ENCODE measurements around the gene ARRDC1.
A peak's percentile ranks its signal among the peaks of the same experiment; 100 is the strongest.

The ARRDC1 gene

DNA sequence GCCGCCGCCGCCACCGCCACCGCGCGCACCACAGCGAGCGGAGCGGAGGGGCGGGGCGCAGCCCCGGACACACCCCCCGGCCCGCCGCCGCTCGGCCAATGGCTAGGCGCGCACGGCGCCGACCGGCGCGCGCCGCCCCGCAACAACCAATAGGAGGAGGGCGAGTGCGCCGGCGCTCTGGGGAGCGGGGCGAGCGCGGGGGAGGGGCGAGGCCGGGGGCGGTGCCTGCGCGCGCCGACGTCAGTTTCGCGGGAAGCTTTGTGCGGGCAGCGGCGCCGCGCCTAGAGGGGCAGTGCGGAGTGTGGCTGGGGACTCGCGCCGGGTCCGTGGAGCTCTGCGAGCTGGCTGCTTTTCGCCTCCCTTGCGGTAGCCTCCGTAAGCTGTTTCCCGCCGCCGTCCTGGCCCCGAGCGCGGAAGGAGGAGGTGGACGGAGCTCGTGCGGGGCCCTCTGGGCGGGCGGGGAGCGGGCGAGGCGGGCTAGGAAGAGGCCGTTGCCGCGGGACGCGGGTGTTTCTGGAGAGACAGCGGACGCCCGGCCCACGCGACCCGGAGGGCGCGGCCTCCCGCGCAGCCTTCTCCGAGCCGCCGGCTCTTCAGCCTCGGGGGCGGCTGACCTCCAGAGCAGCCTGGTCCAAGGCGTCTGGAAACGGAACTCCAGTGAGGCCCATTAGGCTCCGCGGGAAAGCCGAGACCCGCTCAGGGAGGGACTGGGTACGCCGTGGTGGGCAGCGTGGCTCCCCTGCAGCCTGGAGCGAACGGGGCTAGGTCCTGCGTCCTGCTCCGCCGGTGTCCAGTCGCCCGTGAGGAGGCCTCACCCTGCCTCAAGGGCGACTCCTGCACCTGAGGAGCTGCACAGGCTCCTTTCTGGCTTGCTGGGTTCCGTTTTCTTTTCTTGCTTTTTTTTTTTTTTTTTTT, 14.8 kb upstream of the ARRDC1 start, which contains the start of gene ZMYND19 (continued):
- TF ChIP-seq ZNF433 (tag by site-specific recombination; IDR thresholded peaks at IDR 0.05; ENCODE audit: low read depth) (no peak), ZNF174 (tag by site-specific recombination; IDR thresholded peaks at IDR 0.05) (no peak), ZNF629 (tag by site-specific recombination; IDR thresholded peaks at IDR 0.05) (0 out of 2 replicates have a peak, but pooled peaks have one; percentile 14), ZNF514 (tag by site-specific recombination; IDR thresholded peaks at IDR 0.05) (no peak), ZNF292 (tag by site-specific recombination; IDR thresholded peaks at IDR 0.05; ENCODE audit: borderline replicate concordance, low read depth) (no peak), ZNF202 (tag by site-specific recombination; IDR thresholded peaks at IDR 0.05; ENCODE audit: borderline replicate concordance) (no peak), ZNF48 (tag by site-specific recombination; IDR thresholded peaks at IDR 0.05) (no peak), ZNF155 (tag by site-specific recombination; IDR thresholded peaks at IDR 0.05) (no peak), YY2 (tag by site-specific recombination; IDR thresholded peaks at IDR 0.05) (no peak), ZNF510 (tag by site-specific recombination; IDR thresholded peaks at IDR 0.05; ENCODE audit: insufficient replicate concordance) (no peak), ZNF391 (tag by site-specific recombination; IDR thresholded peaks at IDR 0.05; ENCODE audit: borderline replicate concordance, low read depth) (no peak), GFI1B (tag by site-specific recombination; IDR thresholded peaks at IDR 0.05) (no peak), ZNF138 (tag by site-specific recombination; IDR thresholded peaks at IDR 0.05; ENCODE audit: borderline replicate concordance) (no peak), ZNF311 (tag by site-specific recombination; IDR thresholded peaks at IDR 0.05; ENCODE audit: borderline replicate concordance) (no peak), GLIS2 (tag by site-specific recombination; IDR thresholded peaks at IDR 0.05) (peak; percentile 96), ZNF776 (tag by site-specific recombination; IDR thresholded peaks at IDR 0.05; ENCODE audit: borderline replicate concordance) (no peak), ZNF302 (tag by site-specific recombination; IDR thresholded peaks at IDR 0.05; ENCODE audit: low read depth) (no peak), ZNF548 (tag by site-specific recombination; IDR thresholded peaks at IDR 0.05) (no peak), ZNF561 (tag by site-specific recombination; IDR thresholded peaks at IDR 0.05; ENCODE audit: borderline replicate concordance) (no peak)
- TF ChIP-seq, protein P1, sequence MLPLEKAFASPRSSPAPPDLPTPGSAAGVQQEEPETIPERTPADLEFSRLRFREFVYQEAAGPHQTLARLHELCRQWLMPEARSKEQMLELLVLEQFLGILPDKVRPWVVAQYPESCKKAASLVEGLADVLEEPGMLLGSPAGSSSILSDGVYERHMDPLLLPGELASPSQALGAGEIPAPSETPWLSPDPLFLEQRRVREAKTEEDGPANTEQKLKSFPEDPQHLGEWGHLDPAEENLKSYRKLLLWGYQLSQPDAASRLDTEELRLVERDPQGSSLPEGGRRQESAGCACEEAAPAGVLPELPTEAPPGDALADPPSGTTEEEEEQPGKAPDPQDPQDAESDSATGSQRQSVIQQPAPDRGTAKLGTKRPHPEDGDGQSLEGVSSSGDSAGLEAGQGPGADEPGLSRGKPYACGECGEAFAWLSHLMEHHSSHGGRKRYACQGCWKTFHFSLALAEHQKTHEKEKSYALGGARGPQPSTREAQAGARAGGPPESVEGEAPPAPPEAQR (tag by site-specific recombination; IDR thresholded peaks at IDR 0.05), result no peak
- TF ChIP-seq, protein P2, sequence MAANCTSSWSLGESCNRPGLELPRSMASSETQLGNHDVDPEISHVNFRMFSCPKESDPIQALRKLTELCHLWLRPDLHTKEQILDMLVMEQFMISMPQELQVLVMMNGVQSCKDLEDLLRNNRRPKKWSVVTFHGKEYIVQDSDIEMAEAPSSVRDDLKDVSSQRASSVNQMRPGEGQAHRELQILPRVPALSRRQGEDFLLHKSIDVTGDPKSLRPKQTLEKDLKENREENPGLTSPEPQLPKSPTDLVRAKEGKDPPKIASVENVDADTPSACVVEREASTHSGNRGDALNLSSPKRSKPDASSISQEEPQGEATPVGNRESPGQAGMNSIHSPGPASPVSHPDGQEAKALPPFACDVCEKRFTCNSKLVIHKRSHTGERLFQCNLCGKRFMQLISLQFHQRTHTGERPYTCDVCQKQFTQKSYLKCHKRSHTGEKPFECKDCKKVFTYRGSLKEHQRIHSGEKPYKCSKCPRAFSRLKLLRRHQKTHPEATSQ (tag by site-specific recombination; IDR thresholded peaks at IDR 0.05), result peak; percentile 90
- TF ChIP-seq, protein P3, sequence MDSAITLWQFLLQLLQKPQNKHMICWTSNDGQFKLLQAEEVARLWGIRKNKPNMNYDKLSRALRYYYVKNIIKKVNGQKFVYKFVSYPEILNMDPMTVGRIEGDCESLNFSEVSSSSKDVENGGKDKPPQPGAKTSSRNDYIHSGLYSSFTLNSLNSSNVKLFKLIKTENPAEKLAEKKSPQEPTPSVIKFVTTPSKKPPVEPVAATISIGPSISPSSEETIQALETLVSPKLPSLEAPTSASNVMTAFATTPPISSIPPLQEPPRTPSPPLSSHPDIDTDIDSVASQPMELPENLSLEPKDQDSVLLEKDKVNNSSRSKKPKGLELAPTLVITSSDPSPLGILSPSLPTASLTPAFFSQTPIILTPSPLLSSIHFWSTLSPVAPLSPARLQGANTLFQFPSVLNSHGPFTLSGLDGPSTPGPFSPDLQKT (IDR thresholded peaks at IDR 0.05; ENCODE audit: borderline replicate concordance, low read depth, low read length), result no peak
- TF ChIP-seq, protein P4, sequence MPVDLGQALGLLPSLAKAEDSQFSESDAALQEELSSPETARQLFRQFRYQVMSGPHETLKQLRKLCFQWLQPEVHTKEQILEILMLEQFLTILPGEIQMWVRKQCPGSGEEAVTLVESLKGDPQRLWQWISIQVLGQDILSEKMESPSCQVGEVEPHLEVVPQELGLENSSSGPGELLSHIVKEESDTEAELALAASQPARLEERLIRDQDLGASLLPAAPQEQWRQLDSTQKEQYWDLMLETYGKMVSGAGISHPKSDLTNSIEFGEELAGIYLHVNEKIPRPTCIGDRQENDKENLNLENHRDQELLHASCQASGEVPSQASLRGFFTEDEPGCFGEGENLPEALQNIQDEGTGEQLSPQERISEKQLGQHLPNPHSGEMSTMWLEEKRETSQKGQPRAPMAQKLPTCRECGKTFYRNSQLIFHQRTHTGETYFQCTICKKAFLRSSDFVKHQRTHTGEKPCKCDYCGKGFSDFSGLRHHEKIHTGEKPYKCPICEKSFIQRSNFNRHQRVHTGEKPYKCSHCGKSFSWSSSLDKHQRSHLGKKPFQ (tag by site-specific recombination; IDR thresholded peaks at IDR 0.05), result no peak
- TF ChIP-seq, protein P5, sequence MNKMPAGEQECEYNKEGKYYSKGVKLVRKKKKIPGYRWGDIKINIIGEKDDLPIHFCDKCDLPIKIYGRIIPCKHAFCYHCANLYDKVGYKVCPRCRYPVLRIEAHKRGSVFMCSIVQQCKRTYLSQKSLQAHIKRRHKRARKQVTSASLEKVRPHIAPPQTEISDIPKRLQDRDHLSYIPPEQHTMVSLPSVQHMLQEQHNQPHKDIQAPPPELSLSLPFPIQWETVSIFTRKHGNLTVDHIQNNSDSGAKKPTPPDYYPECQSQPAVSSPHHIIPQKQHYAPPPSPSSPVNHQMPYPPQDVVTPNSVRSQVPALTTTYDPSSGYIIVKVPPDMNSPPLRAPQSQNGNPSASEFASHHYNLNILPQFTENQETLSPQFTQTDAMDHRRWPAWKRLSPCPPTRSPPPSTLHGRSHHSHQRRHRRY (tag by site-specific recombination; IDR thresholded peaks at IDR 0.05), result no peak
- TF ChIP-seq, protein P6, sequence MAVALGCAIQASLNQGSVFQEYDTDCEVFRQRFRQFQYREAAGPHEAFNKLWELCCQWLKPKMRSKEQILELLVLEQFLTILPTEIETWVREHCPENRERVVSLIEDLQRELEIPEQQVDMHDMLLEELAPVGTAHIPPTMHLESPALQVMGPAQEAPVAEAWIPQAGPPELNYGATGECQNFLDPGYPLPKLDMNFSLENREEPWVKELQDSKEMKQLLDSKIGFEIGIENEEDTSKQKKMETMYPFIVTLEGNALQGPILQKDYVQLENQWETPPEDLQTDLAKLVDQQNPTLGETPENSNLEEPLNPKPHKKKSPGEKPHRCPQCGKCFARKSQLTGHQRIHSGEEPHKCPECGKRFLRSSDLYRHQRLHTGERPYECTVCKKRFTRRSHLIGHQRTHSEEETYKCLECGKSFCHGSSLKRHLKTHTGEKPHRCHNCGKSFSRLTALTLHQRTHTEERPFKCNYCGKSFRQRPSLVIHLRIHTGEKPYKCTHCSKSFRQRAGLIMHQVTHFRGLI (tag by site-specific recombination; IDR thresholded peaks at IDR 0.05), result 0 out of 2 replicates have a peak, but pooled peaks have one; percentile 28
- TF ChIP-seq, protein P7, sequence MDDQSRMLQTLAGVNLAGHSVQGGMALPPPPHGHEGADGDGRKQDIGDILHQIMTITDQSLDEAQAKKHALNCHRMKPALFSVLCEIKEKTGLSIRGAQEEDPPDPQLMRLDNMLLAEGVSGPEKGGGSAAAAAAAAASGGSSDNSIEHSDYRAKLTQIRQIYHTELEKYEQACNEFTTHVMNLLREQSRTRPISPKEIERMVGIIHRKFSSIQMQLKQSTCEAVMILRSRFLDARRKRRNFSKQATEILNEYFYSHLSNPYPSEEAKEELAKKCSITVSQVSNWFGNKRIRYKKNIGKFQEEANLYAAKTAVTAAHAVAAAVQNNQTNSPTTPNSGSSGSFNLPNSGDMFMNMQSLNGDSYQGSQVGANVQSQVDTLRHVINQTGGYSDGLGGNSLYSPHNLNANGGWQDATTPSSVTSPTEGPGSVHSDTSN (CRISPR knock-in tag; IDR thresholded peaks at IDR 0.05), result peak; percentile 54; the same call in 1 of the 2 replicates
- TF ChIP-seq, protein P8, sequence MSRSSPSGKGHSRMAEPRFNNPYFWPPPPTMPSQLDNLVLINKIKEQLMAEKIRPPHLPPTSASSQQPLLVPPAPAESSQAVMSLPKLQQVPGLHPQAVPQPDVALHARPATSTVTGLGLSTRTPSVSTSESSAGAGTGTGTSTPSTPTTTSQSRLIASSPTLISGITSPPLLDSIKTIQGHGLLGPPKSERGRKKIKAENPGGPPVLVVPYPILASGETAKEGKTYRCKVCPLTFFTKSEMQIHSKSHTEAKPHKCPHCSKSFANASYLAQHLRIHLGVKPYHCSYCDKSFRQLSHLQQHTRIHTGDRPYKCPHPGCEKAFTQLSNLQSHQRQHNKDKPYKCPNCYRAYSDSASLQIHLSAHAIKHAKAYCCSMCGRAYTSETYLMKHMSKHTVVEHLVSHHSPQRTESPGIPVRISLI (tag by site-specific recombination; IDR thresholded peaks at IDR 0.05), result 0 out of 2 replicates have a peak, but pooled peaks have one; percentile 42
